ENCODE results near the gene RAB26. TPM values are rescaled to one million over a fixed set of nuclear protein-coding genes. Genes with fewer than 3 reads are reported as not detected.
"Not testable (repeated sequence)": the region's sequence is repeated elsewhere in the genome, so short reads cannot be mapped to it uniquely, and the experiment has no call there.

The RAB26 gene, protein sequence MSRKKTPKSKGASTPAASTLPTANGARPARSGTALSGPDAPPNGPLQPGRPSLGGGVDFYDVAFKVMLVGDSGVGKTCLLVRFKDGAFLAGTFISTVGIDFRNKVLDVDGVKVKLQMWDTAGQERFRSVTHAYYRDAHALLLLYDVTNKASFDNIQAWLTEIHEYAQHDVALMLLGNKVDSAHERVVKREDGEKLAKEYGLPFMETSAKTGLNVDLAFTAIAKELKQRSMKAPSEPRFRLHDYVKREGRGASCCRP
- total RNA-seq (2014; rRNA removed; shearing (Covaris generic)) (not detected in 2 replicates), polyA plus RNA-seq (2016; fragmentation: Nextera tagmentation; extraction: Ambion mirVana) (0.30 and 0.71 TPM in 2 replicates)

DNA sequence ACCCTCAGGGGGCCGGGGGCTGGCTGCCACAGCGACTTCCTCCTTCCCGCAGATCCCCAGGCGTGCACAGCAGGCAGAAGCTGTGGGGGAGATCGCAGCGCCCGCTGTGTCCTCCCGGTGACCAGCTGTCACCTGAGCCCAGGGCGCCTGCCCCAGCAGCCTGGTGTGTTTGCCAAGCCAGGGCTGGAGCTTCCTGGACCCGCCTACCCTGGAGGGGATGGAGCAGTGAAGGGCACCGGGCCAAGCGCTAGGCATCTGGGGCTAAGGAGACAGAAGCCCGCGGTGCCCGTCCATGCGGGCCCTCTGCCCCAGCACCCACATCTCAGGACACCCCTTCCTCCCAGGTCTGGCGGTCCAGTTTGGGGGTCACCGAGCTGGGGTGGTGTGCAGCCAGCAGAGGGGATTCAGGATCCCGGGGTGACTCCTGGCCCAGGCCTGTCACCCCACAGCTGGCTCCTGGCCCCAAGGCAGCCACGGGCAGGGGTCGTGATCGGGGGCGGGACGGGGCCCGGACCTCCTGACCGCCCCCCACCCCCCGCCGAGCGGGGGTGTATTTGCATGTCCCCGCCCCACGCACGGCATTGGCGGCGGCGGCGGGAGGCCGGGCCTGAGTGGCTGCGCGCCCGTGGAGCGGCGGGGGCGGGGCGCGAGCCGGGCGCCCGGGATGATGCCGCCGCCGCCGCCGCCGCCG lies at the start of gene RAB26:
Gene RAB26, plus strand, starts transcription at position 645 of the 691 bp plus-strand sequence. CDS start 159 bp downstream, outside the sequence.
- in situ Hi-C loops (cut with MboI), result loop anchor here (10.0 kb wide), 1 partner anchor 123 kb away; the partner anchor contains the start of gene NHERF2
- peaks cover 18% of the 10 kb centered on the region for H3K4me1 ChIP-seq (ENCODE audit: insufficient read depth)
- no peaks in the 10 kb centered on the region for H3K9me3 ChIP-seq (ENCODE audit: low read depth)
- WGBS, 2 experiments (ENCODE audit: low coverage in 1 of 2, low lambda C conversion rate in 2 of 2, missing lambda C conversion rate in 2 of 2), result 20 to 47% methylated on average over 18 to 40 of the region's 55 CpGs
- H3F3A ChIP-seq (ENCODE audit: insufficient read depth), result peaks cover 34% of the 10 kb centered on the region
- H3K27me3 ChIP-seq (replicated peaks; ENCODE audit: insufficient read depth), result no peaks in the 10 kb centered on the region
- peak within 1 kb of the TSS; percentile 48 for H3K9ac ChIP-seq
- TF ChIP-seq EZH2 (IDR thresholded peaks at IDR 0.05; ENCODE audit: insufficient read depth, poor library complexity, severe bottlenecking), result no peak
- TF ChIP-seq EZH2phosphoT487 (IDR thresholded peaks at IDR 0.05; ENCODE audit: insufficient read depth, low read depth), result no peak
- peak; percentile 69 for DNase-seq
- peaks cover 4% of the 10 kb centered on the region; the same call in 1 of the 2 replicates for H3K36me3 ChIP-seq (ENCODE audit: low read depth)
- peaks cover 23% of the 10 kb centered on the region for H3K79me2 ChIP-seq (ENCODE audit: insufficient read depth)
- no peak within 1 kb of the TSS for H3K27ac ChIP-seq
- H3K4me3 ChIP-seq, result peak within 1 kb of the TSS; percentile 66
- H3K9me2 ChIP-seq (ENCODE audit: insufficient read depth), result no peaks in the 10 kb centered on the region
- H3K4me2 ChIP-seq (ENCODE audit: unreplicated experiment), result peak within 1 kb of the TSS; percentile 75
- peaks cover 17% of the 10 kb centered on the region; the same call in 1 of the 2 replicates for H4K20me1 ChIP-seq (ENCODE audit: insufficient read depth)
- no peak within 1 kb of the TSS for H2AFZ ChIP-seq

DNA sequence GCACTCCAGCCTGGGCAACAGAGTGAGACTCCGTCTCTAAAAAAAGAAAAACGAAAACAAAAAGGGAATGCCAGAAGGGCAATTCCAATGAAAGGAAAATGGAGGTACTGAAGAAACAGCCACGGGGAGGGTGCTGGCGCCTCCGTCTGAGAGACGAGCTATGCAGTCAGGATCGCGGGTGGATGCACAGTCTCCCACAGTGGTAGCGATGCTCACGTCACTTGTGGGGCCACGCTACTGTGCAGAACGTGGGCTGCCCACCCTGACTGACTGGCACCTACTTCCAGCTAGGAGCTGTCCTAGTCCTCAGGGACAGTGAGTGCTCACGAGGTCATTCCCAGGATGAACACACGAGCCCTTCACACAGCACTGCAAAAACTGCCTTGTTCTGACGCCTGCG lies 46.8 kb upstream of the RAB26 start:
- in situ Hi-C loops (cut with MboI); H3K27ac ChIP-seq; H3K4me3 ChIP-seq; H3K4me1 ChIP-seq (ENCODE audit: insufficient read depth); H4K20me1 ChIP-seq (ENCODE audit: insufficient read depth); H3K9me3 ChIP-seq (ENCODE audit: low read depth); H3K27me3 ChIP-seq (replicated peaks; ENCODE audit: insufficient read depth); H2AFZ ChIP-seq; DNase-seq; H3K9ac ChIP-seq; H3F3A ChIP-seq (ENCODE audit: insufficient read depth); H3K9me2 ChIP-seq (ENCODE audit: insufficient read depth); H3K4me2 ChIP-seq (ENCODE audit: unreplicated experiment): not testable (repeated sequence)
- Histone ChIP-seq H3K79me2 (ENCODE audit: insufficient read depth) (peaks cover 13% of the 10 kb centered on the region), H3K36me3 (ENCODE audit: low read depth) (peaks cover 14% of the 10 kb centered on the region; the same call in 1 of the 2 replicates)
- WGBS, 2 experiments (ENCODE audit: low coverage in 1 of 2, low lambda C conversion rate in 2 of 2, missing lambda C conversion rate in 2 of 2), result 83 to 92% methylated on average over 12 to 14 of the region's 16 CpGs

DNA sequence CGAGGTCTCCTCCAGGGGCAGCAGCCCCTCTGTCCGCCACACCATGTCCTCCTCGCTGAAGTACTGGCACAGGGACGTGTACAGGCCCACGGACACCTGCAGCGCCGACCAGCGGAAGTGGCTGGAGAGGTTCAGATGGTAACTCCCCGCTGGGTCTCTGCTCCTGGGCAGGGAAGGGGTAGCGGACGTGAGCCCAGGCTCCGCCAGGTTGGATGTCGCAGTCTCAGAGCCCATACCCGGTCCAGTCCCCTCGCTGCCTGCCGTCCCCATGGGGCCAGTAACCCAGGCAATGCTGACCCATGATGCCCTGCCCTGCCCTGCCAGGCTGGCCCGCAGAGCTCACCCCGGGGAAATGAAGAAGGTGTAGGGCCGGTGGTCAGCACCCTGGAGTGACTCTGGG lies 46.0 kb upstream of the RAB26 start:
- no peaks in the 10 kb centered on the region for H3K27me3 ChIP-seq (replicated peaks; ENCODE audit: insufficient read depth)
- TF ChIP-seq EZH2phosphoT487 (IDR thresholded peaks at IDR 0.05; ENCODE audit: insufficient read depth, low read depth), result no peak
- TF ChIP-seq EZH2 (IDR thresholded peaks at IDR 0.05; ENCODE audit: insufficient read depth, poor library complexity, severe bottlenecking), result no peak
- H3K36me3 ChIP-seq (ENCODE audit: low read depth), result peaks cover 10% of the 10 kb centered on the region; the same call in 1 of the 2 replicates
- H2AFZ ChIP-seq, result no peak overlapping the region
- no peaks in the 10 kb centered on the region for H3K9me2 ChIP-seq (ENCODE audit: insufficient read depth)
- H3K9me3 ChIP-seq (ENCODE audit: low read depth), result no peaks in the 10 kb centered on the region
- H3K79me2 ChIP-seq (ENCODE audit: insufficient read depth), result peaks cover 10% of the 10 kb centered on the region
- no peaks in the 10 kb centered on the region for H4K20me1 ChIP-seq (ENCODE audit: insufficient read depth)
- no peak overlapping the region for H3K9ac ChIP-seq
- no peak overlapping the region for H3K27ac ChIP-seq
- H3F3A ChIP-seq (ENCODE audit: insufficient read depth), result no peaks in the 10 kb centered on the region
- WGBS, 2 experiments (ENCODE audit: low coverage in 1 of 2, low lambda C conversion rate in 2 of 2, missing lambda C conversion rate in 2 of 2), result 96 to 99% methylated on average over 17 of the region's 19 CpGs
- in situ Hi-C loops (cut with MboI), result no loop called here
- H3K4me1 ChIP-seq (ENCODE audit: insufficient read depth), result peaks cover 5% of the 10 kb centered on the region; the same call in 1 of the 2 replicates
- no peak overlapping the region for H3K4me3 ChIP-seq
- H3K4me2 ChIP-seq (ENCODE audit: unreplicated experiment), result no peak overlapping the region
- no peak for DNase-seq

DNA sequence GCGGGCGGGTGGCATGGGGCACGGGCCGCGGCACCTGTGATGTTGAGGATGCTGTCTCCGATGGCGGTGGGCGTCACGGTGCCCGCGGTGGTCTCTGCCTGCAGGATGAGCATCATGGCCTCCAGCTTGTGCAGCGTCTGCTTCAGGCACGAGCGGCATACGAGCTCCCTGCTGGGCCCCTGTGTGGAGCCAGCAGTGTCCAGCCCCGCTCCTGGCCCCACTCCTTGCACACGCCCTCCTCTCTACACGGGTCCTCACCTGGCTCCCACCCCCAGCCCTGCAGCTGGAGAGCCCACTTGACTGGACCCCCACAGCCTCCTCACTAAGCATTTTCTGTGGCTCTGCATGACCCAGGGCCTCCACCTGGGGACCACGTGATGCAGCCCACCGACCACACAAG lies 44.0 kb upstream of the RAB26 start:
- in situ Hi-C loops (cut with MboI); DNase-seq; H3K4me1 ChIP-seq (ENCODE audit: insufficient read depth); H4K20me1 ChIP-seq (ENCODE audit: insufficient read depth); H3K4me3 ChIP-seq; H3K9me3 ChIP-seq (ENCODE audit: low read depth); H3K79me2 ChIP-seq (ENCODE audit: insufficient read depth); H2AFZ ChIP-seq; H3F3A ChIP-seq (ENCODE audit: insufficient read depth); H3K9ac ChIP-seq; H3K9me2 ChIP-seq (ENCODE audit: insufficient read depth); H3K4me2 ChIP-seq (ENCODE audit: unreplicated experiment); H3K27me3 ChIP-seq (replicated peaks; ENCODE audit: insufficient read depth); H3K27ac ChIP-seq; H3K36me3 ChIP-seq (ENCODE audit: low read depth): not testable (repeated sequence)
- WGBS, 2 experiments (ENCODE audit: low coverage in 1 of 2, low lambda C conversion rate in 2 of 2, missing lambda C conversion rate in 2 of 2), result 68 to 91% methylated on average over 2 to 20 of the region's 20 CpGs

DNA sequence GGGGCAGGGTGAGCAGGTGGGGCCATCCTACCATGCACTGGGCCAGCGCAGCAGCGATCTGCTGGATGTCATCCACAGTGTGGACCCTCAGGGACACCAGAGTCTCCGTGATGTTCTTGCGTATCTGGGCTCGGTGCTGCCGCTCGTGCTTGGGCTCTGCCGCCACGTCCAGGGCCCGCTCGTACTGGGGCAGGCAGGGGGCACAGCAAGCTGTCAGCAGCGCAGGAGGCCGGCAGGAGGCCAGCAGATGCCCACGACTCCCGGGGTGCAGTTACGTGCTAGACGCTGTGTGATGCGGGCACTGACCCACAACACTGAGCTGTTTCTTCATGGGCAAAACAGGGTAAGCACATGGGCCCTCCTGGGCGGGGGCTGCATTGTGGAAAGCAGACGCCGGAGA lies 43.1 kb upstream of the RAB26 start:
- H3K9ac ChIP-seq; H4K20me1 ChIP-seq (ENCODE audit: insufficient read depth); H3K9me3 ChIP-seq (ENCODE audit: low read depth); in situ Hi-C loops (cut with MboI); H3K36me3 ChIP-seq (ENCODE audit: low read depth); H3K9me2 ChIP-seq (ENCODE audit: insufficient read depth); H3K27ac ChIP-seq; H3K4me1 ChIP-seq (ENCODE audit: insufficient read depth); H3F3A ChIP-seq (ENCODE audit: insufficient read depth); H3K27me3 ChIP-seq (replicated peaks; ENCODE audit: insufficient read depth); H3K4me3 ChIP-seq; H3K79me2 ChIP-seq (ENCODE audit: insufficient read depth); DNase-seq; H2AFZ ChIP-seq; H3K4me2 ChIP-seq (ENCODE audit: unreplicated experiment): not testable (repeated sequence)
- WGBS, 2 experiments (ENCODE audit: low coverage in 1 of 2, low lambda C conversion rate in 2 of 2, missing lambda C conversion rate in 2 of 2), result 91 to 92% methylated on average over 16 to 21 of the region's 21 CpGs

DNA sequence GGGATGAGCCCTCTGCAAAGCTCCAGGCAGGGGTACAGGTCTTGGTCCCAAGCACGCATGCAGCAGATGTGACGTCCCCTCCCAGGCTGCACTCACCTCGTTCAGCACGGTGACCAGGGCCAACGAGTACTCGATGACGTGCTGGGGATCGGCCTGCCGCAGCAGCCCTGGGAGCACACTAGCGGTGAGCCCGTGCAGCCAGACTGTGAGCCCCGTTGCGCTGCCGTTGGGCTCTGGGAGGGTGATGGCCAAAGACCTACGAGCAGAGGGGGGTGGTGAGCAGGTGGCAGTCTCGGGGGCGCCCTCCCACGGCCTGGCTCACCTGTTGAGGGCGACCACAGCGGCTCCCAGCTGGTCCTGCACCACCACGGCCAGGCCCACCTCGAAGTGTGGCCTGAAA lies 42.7 kb upstream of the RAB26 start:
- H3K4me2 ChIP-seq (ENCODE audit: unreplicated experiment); H3K4me1 ChIP-seq (ENCODE audit: insufficient read depth); H3K27ac ChIP-seq; H4K20me1 ChIP-seq (ENCODE audit: insufficient read depth); H3F3A ChIP-seq (ENCODE audit: insufficient read depth); H3K27me3 ChIP-seq (replicated peaks; ENCODE audit: insufficient read depth); H3K36me3 ChIP-seq (ENCODE audit: low read depth); H3K9me3 ChIP-seq (ENCODE audit: low read depth); H3K9me2 ChIP-seq (ENCODE audit: insufficient read depth); in situ Hi-C loops (cut with MboI); H3K4me3 ChIP-seq; H3K9ac ChIP-seq; H3K79me2 ChIP-seq (ENCODE audit: insufficient read depth); DNase-seq; H2AFZ ChIP-seq: not testable (repeated sequence)
- 76 to 83% methylated on average over 6 to 16 of the region's 22 CpGs for WGBS, 2 experiments (ENCODE audit: low coverage in 1 of 2, low lambda C conversion rate in 2 of 2, missing lambda C conversion rate in 2 of 2)

DNA sequence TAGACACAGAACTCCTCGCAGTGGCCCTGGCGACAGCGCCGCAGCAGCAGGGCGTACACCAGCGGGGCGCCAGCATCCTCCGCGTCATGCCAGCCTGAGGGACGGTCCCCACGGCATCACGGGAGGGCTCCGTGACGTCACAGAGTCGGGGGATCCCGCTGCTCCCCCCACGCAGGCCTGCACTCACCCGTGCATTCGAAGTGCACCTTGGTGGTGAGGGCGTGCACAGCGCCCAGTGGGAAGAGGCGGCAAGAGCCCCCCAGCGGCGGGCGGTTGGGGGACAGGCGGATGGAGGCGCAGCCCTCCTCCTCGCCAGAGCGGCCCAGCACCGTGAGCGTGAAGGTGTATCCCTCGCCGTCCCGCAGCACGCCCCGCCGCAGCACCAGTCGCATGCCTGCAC lies 42.2 kb upstream of the RAB26 start:
- H3K4me3 ChIP-seq; DNase-seq; H3K9me2 ChIP-seq (ENCODE audit: insufficient read depth); H3K79me2 ChIP-seq (ENCODE audit: insufficient read depth); H4K20me1 ChIP-seq (ENCODE audit: insufficient read depth); H3K9ac ChIP-seq; H3K36me3 ChIP-seq (ENCODE audit: low read depth); H3K27me3 ChIP-seq (replicated peaks; ENCODE audit: insufficient read depth); H3K9me3 ChIP-seq (ENCODE audit: low read depth); H3K4me2 ChIP-seq (ENCODE audit: unreplicated experiment); H3F3A ChIP-seq (ENCODE audit: insufficient read depth); H3K4me1 ChIP-seq (ENCODE audit: insufficient read depth); H2AFZ ChIP-seq; H3K27ac ChIP-seq; in situ Hi-C loops (cut with MboI): not testable (repeated sequence)
- 98 to 99% methylated on average over 31 to 36 of the region's 38 CpGs for WGBS, 2 experiments (ENCODE audit: low coverage in 1 of 2, low lambda C conversion rate in 2 of 2, missing lambda C conversion rate in 2 of 2)
